GM21515 (cell line): ENCODE results near the gene PIPOX.

Experiments used
- ATAC-seq: cut with Tn5 transposase; IDR thresholded peaks from one replicate; pipeline ENCODE4 v1.9.1; 2021; ENCODE audit not compliant: unreplicated experiment

PIPOX gene

GRCh38 chr17:29045734-29046472, 3.0 kb downstream of the PIPOX start:
- no peak for ATAC-seq

GRCh38 chr17:29046473-29046839, 3.5 kb downstream of the PIPOX start:
- ATAC-seq, result no peak

GRCh38 chr17:29048440-29049368, 5.8 kb downstream of the PIPOX start:
- ATAC-seq, result no peak

- no peak for ATAC-seq
Observed at GRCh38 chr17:29049541-29050145, 6.7 kb downstream of the PIPOX start.

GRCh38 chr17:29050176-29050575, 7.2 kb downstream of the PIPOX start:
- no peak for ATAC-seq

GRCh38 chr17:29051194-29051593, 8.3 kb downstream of the PIPOX start:
- no peak for ATAC-seq

GRCh38 chr17:29051731-29052130, 8.8 kb downstream of the PIPOX start:
- no peak for ATAC-seq

GRCh38 chr17:29054835-29055234, 11.9 kb downstream of the PIPOX start:
- ATAC-seq, result no peak

- no peak for ATAC-seq
Observed at GRCh38 chr17:29057361-29057760, 14.4 kb downstream of the PIPOX start.

GRCh38 chr17:29058391-29058790, 15.4 kb downstream of the PIPOX start:
- ATAC-seq, result no peak

GRCh38 chr17:29059281-29059680, 16.3 kb downstream of the PIPOX start:
- ATAC-seq, result no peak

- ATAC-seq, result no peak
Observed at GRCh38 chr17:29060475-29060874, 17.5 kb downstream of the PIPOX start.

GRCh38 chr17:29061036-29061435, 18.1 kb downstream of the PIPOX start:
- no peak for ATAC-seq

GRCh38 chr17:29062215-29062614, 19.3 kb downstream of the PIPOX start:
- no peak for ATAC-seq

GRCh38 chr17:29063992-29064391, 21.1 kb downstream of the PIPOX start:
- ATAC-seq, result no peak

GRCh38 chr17:29066047-29066446, 23.1 kb downstream of the PIPOX start:
- ATAC-seq, result no peak

- ATAC-seq, result no peak
Observed at GRCh38 chr17:29066606-29067005, 23.7 kb downstream of the PIPOX start.

- ATAC-seq, result no peak
Observed at GRCh38 chr17:29068818-29069217, 25.9 kb downstream of the PIPOX start.

GRCh38 chr17:29069526-29070041, 26.6 kb downstream of the PIPOX start:
- no peak for ATAC-seq

- no peak for ATAC-seq
Observed at GRCh38 chr17:29070308-29070707, 27.4 kb downstream of the PIPOX start.

GRCh38 chr17:29070781-29071180, 27.8 kb downstream of the PIPOX start:
- no peak for ATAC-seq

- no peak for ATAC-seq
Observed at GRCh38 chr17:29071303-29071702, 28.4 kb downstream of the PIPOX start.
